ENCODE data around the gene UCK1.

The UCK1 gene

GRCh38 chr9:131530920-131531832 is at the start of gene UCK1:
TSS of gene UCK1 (minus strand) at chr9:131531263. CDS start at chr9:131531174, 89 bp downstream.
- DNase-seq, result peak; percentile 66 to 69

GRCh38 chr9:131580358-131580757 is 49.3 kb upstream of the UCK1 start:
- no peak for DNase-seq

GRCh38 chr9:131579789-131580211 is 48.7 kb upstream of the UCK1 start:
- DNase-seq, result no peak

- peak; percentile 11 to 16 for DNase-seq
These were observed 47.9 kb upstream of the UCK1 start for GRCh38 chr9:131578731-131579504.

- DNase-seq, result no peak
These were observed 47.0 kb upstream of the UCK1 start for GRCh38 chr9:131578021-131578420.

- no peak for DNase-seq
These were observed 46.2 kb upstream of the UCK1 start for GRCh38 chr9:131577005-131578000.

- DNase-seq, result no peak
These were observed 45.1 kb upstream of the UCK1 start for GRCh38 chr9:131575946-131576853.

- DNase-seq, result no peak
These were observed 43.9 kb upstream of the UCK1 start for GRCh38 chr9:131574730-131575640.

GRCh38 chr9:131567910-131568309 is 36.8 kb upstream of the UCK1 start:
- DNase-seq, result no peak

GRCh38 chr9:131566158-131566557 is 35.1 kb upstream of the UCK1 start:
- DNase-seq, result no peak

- DNase-seq, result no peak
These were observed 34.3 kb upstream of the UCK1 start for GRCh38 chr9:131565369-131565768.

- no peak for DNase-seq
These were observed 31.2 kb upstream of the UCK1 start for GRCh38 chr9:131562032-131562959.

- DNase-seq, result no peak
These were observed 28.4 kb upstream of the UCK1 start for GRCh38 chr9:131559421-131560000.

- DNase-seq, result no peak
These were observed 26.9 kb upstream of the UCK1 start for GRCh38 chr9:131557855-131558548.

- DNase-seq, result no peak
These were observed 25.0 kb upstream of the UCK1 start for GRCh38 chr9:131555841-131556673.

- DNase-seq, result no peak
These were observed 23.8 kb upstream of the UCK1 start for GRCh38 chr9:131554843-131555351.

Data from stimulated activated CD4-positive, alpha-beta T cell treated with anti-CD3 and anti-CD28 coated beads, Interleukin-2, amount 100 ng/mL, for 48 hours (primary cell).